HepG2 (cell line): ENCODE results near the gene MALRD1. TPM values are rescaled to one million over a fixed set of nuclear protein-coding genes. Genes with fewer than 3 reads are reported as not detected.

Experiments
- AHDC1 ChIP-seq: sonication (generic); formaldehyde crosslinking; IDR thresholded peaks from 2 replicates; pipeline ENCODE4 v1.5.1; 2020; ENCODE audit warnings: mild to moderate bottlenecking, missing genetic modification reagents, borderline replicate concordance
- CREM ChIP-seq, 2 experiments: sonication (generic) in 1 of 2; formaldehyde crosslinking in 1 of 2; IDR thresholded peaks; 2 replicates each; pipeline versions ENCODE4 v1.4.0 to v1.6.1; 2016 to 2020; ENCODE audit warnings: antibody characterized with exemption in 1 of 2, mild to moderate bottlenecking in 1 of 2, missing genetic modification reagents in 1 of 2
- DBP ChIP-seq: sonication (generic); formaldehyde crosslinking; IDR thresholded peaks from 2 replicates; pipeline ENCODE4 v1.4.0; 2020; ENCODE audit warnings: missing genetic modification reagents; ENCODE audit errors: not compliant biosample characterization
- DPF2 ChIP-seq: sonication (generic); formaldehyde crosslinking; IDR thresholded peaks from 2 replicates; pipeline ENCODE4 v1.4.0; 2020; ENCODE audit warnings: mild to moderate bottlenecking, low read depth, missing genetic modification reagents, borderline replicate concordance
- HNF1A ChIP-seq, 2 experiments: sonication (generic) in 1 of 2; formaldehyde crosslinking in 1 of 2; IDR thresholded peaks; 2 replicates each; pipeline versions ENCODE4 v1.4.0 to v1.6.1; 2016 to 2020; ENCODE audit warnings: borderline replicate concordance in 1 of 2, low read depth in 1 of 2, mild to moderate bottlenecking in 1 of 2, missing genetic modification reagents in 1 of 2
- NAIF1 ChIP-seq: sonication (generic); formaldehyde crosslinking; IDR thresholded peaks from 2 replicates; pipeline ENCODE4 v1.5.0; 2020; ENCODE audit warnings: mild to moderate bottlenecking, missing genetic modification reagents, borderline replicate concordance
- SOX13 ChIP-seq, 3 experiments: fragments of 450-650 bp in 1 of 3; sonication (generic) in 1 of 3; formaldehyde crosslinking in 1 of 3; IDR thresholded peaks in 2 of 3; conservative IDR thresholded peaks in 1 of 3; 2 replicates each; pipeline versions ENCODE4 v1.5.0 to v1.6.1; 2016 to 2020; ENCODE audit warnings: antibody characterized with exemption in 1 of 3, mild to moderate bottlenecking in 1 of 3, missing compliant biosample characterization in 1 of 3, missing genetic modification reagents in 1 of 3, moderate library complexity in 1 of 3
- ZNF256 ChIP-seq: sonication (generic); formaldehyde crosslinking; conservative IDR thresholded peaks from 2 replicates; pipeline ENCODE4 v1.4.0; 2020; ENCODE audit warnings: missing genetic modification reagents
- ZNF337 ChIP-seq: sonication (generic); formaldehyde crosslinking; IDR thresholded peaks from 2 replicates; pipeline ENCODE4 v1.5.1; 2020; ENCODE audit warnings: missing genetic modification reagents, low read depth, mild to moderate bottlenecking, borderline replicate concordance
- polyA plus RNA-seq, 8 experiments: library from polyadenylated mRNA; depleted of rRNA in 3 of 8; stranded (reverse) in 7 of 8; unstranded in 1 of 8; fragments of >200 nt; fragmentation: Illumina TruSeq in 4 of 8; extraction: Trizol in 4 of 8; gene quantifications; 2 replicates each; pipeline versions ENCODE4 v1.2.1 to v1.2.3, GENCODE V29; 2011 to 2016; ENCODE audit warnings: low read depth in 4 of 8, missing spikeins in 1 of 8, mixed read lengths in 1 of 8; ENCODE audit not compliant: insufficient read depth in 1 of 8
- total RNA-seq, 5 experiments: library from RNA; depleted of rRNA; stranded (reverse); fragments of >200 nt; fragmentation: Illumina TruSeq; extraction: Trizol; gene quantifications; 2 replicates each; pipeline ENCODE4 v1.2.3, GENCODE V29; 2016; ENCODE audit warnings: low read depth in 1 of 5
- TF ChIP-seq, protein P1 (sequence below): IDR thresholded peaks from 2 replicates; pipeline ENCODE4 v1.6.1; 2012; ENCODE audit warnings: low read depth, low read length, improper control_type of control experiment

The MALRD1 gene
- total and polyA plus RNA-seq, 2 of the 13 experiments (the other 11 are each of a cell fraction or from before 2014, with no cell fraction given): 5.7 to 15.4 TPM

- TF ChIP-seq AHDC1 (CRISPR knock-in tag) (peak; percentile 62; the same call in 1 of the 2 replicates), SOX13 (IDR thresholded peaks at IDR 0.05) (no peak), SOX13 (CRISPR knock-in tag; conservative IDR thresholded peaks at IDR 0.05 in 1 of 2, IDR thresholded peaks at IDR 0.05 in 1 of 2) (peak in 1 of 2 experiments; percentile 86; a peak in 2 of 4 replicates), NAIF1 (CRISPR knock-in tag) (no peak), ZNF256 (CRISPR knock-in tag) (no peak), CREM (IDR thresholded peaks at IDR 0.05) (peak; percentile 27; the same call in 1 of the 2 replicates), CREM (CRISPR knock-in tag; IDR thresholded peaks at IDR 0.05) (no peak), HNF1A (IDR thresholded peaks at IDR 0.05; ENCODE audit: low read depth) (no peak), HNF1A (CRISPR knock-in tag; IDR thresholded peaks at IDR 0.05; ENCODE audit: borderline replicate concordance) (no peak), ZNF337 (CRISPR knock-in tag) (peak; percentile 73; the same call in 1 of the 2 replicates), DBP (CRISPR knock-in tag) (no peak), DPF2 (CRISPR knock-in tag) (peak; percentile 75)
- TF ChIP-seq, protein P1, sequence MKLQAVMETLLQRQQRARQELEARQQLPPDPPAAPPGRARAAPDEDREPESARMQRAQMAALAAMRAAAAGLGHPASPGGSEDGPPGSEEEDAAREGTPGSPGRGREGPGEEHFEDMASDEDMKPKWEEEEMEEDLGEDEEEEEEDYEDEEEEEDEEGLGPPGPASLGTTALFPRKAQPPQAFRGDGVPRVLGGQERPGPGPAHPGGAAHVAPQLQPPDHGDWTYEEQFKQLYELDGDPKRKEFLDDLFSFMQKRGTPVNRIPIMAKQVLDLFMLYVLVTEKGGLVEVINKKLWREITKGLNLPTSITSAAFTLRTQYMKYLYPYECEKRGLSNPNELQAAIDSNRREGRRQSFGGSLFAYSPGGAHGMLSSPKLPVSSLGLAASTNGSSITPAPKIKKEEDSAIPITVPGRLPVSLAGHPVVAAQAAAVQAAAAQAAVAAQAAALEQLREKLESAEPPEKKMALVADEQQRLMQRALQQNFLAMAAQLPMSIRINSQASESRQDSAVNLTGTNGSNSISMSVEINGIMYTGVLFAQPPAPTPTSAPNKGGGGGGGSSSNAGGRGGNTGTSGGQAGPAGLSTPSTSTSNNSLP: 0 out of 2 replicates have a peak, but pooled peaks have one; percentile 36
These were observed 734.0 kb downstream of the MALRD1 start (continued) for GRCh38 chr10:19782430-19783089.
